Stimulated activated CD4-positive, alpha-beta T cell treated with anti-CD3 and anti-CD28 coated beads, TNF-alpha, amount 100 ng/mL, for 48 hours (primary cell): ENCODE measurements around the gene SQOR.
A peak's percentile ranks its signal among the peaks of the same experiment; 100 is the strongest.
"Not testable (repeated sequence)": the region's sequence is repeated elsewhere in the genome, so short reads cannot be mapped to it uniquely, and the experiment has no call there.

Experiments
- DNase-seq, 3 donors: peaks; one replicate each; pipeline ENCODE4 v3.0.0-alpha.2; 2020; ENCODE audit warnings: low read depth in 3 of 3

The SQOR gene

GRCh38 chr15:45631776-45632175 lies 3.1 kb upstream of the SQOR start:
- DNase-seq = no peak

GRCh38 chr15:45635191-45635638 lies 386 bp downstream of the SQOR start:
- DNase-seq = peak in 2 of 3 donors; percentile 41 to 55

GRCh38 chr15:45635763-45636292 lies 999 bp downstream of the SQOR start:
- DNase-seq = no peak

- no peak for DNase-seq
Observed at GRCh38 chr15:45637141-45637540, 2.3 kb downstream of the SQOR start.

GRCh38 chr15:45637552-45638033 lies 2.8 kb downstream of the SQOR start:
- DNase-seq = peak in 2 of 3 donors; percentile 30 to 38

- no peak for DNase-seq
Observed at GRCh38 chr15:45640616-45641015, 5.8 kb downstream of the SQOR start.

GRCh38 chr15:45641374-45641781 lies 6.5 kb downstream of the SQOR start:
- no peak for DNase-seq

GRCh38 chr15:45641999-45642932 lies 7.4 kb downstream of the SQOR start:
- no peak for DNase-seq

- DNase-seq = peak in 1 of 3 donors; percentile 15
Observed at GRCh38 chr15:45644437-45644836, 9.6 kb downstream of the SQOR start.

- no peak for DNase-seq
Observed at GRCh38 chr15:45645026-45645980, 10.5 kb downstream of the SQOR start.

- no peak for DNase-seq
Observed at GRCh38 chr15:45646220-45646619, 11.4 kb downstream of the SQOR start.

GRCh38 chr15:45647828-45648227 lies 13.0 kb downstream of the SQOR start:
- DNase-seq = no peak

GRCh38 chr15:45648521-45649200 lies 13.8 kb downstream of the SQOR start:
- DNase-seq = no peak

GRCh38 chr15:45650007-45650406 lies 15.2 kb downstream of the SQOR start:
- not testable (repeated sequence) for DNase-seq

- no peak for DNase-seq
Observed at GRCh38 chr15:45650889-45651525, 16.2 kb downstream of the SQOR start.

- no peak for DNase-seq
Observed at GRCh38 chr15:45653702-45654424, 19.0 kb downstream of the SQOR start.

GRCh38 chr15:45654749-45655148 lies 19.9 kb downstream of the SQOR start:
- DNase-seq = no peak

- no peak for DNase-seq
Observed at GRCh38 chr15:45657254-45657653, 22.4 kb downstream of the SQOR start.

- no peak for DNase-seq
Observed at GRCh38 chr15:45657764-45658545, 23.1 kb downstream of the SQOR start.
